NCI-H1436 treated with DMSO at 0.1 percent for 48 hours (cell line): Measurements from ENCODE around the gene TCEAL3.
"Not testable (repeated sequence)": the region's sequence is repeated elsewhere in the genome, so short reads cannot be mapped to it uniquely, and the experiment has no call there.

ENCODE experiments used
- DNase-seq: peaks from one replicate; lab custom pipeline; 2025; lab: John Stamatoyannopoulos, UW

Gene TCEAL3

GRCh38 chrX:103626855-103627254, 19.1 kb downstream of the TCEAL3 start:
- no peak for DNase-seq

GRCh38 chrX:103628386-103629317, 20.9 kb downstream of the TCEAL3 start, which contains the start of gene TCEAL1:
Gene TCEAL1, plus strand, starts transcription at chrX:103628975. Its CDS starts 942 bp downstream, at chrX:103629917.
- DNase-seq, result peak; percentile 3

DNA sequence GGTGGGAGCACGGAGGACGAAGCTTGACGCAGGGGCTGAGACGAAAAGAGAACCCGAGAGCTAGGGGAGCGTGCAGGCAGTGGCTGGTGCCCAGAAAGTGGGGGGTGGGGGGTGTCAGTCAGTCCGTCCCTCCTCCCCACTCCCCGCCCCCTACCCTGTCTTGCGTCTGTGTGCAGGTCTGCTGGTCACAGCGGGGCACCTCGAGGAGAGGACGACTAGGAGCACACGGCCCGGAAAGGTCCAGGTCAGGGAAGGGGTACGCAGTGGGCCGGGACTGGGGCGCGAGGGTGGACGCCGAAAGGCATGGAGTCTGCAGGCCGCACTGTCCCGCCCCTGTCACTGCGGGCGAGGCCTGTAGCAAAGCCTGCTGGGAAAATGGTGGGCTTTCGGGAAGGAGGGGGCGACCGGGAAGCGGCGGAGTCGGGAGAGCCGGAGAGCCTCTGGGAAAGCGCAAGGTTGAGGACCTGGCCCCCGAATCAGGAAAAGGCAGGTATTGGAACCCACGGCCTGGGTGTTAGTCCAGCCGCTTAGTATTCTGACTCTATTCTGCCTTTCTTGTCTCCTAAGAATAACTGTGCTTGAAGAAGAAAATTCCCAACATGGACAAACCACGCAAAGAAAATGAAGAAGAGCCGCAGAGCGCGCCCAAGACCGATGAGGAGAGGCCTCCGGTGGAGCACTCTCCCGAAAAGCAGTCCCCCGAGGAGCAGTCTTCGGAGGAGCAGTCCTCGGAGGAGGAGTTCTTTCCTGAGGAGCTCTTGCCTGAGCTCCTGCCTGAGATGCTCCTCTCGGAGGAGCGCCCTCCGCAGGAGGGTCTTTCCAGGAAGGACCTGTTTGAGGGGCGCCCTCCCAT, 21.8 kb downstream of the TCEAL3 start:
- DNase-seq, result peak; percentile 12

DNA sequence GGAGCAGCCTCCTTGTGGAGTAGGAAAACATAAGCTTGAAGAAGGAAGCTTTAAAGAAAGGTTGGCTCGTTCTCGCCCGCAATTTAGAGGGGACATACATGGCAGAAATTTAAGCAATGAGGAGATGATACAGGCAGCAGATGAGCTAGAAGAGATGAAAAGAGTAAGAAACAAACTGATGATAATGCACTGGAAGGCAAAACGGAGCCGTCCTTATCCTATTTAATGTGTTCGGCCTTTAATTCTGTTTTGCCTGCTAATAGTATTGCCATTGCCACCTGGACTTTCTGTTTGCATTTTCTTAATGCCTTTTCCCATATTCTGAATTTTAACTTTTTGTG, 22.4 kb downstream of the TCEAL3 start:
- DNase-seq, result no peak

DNA sequence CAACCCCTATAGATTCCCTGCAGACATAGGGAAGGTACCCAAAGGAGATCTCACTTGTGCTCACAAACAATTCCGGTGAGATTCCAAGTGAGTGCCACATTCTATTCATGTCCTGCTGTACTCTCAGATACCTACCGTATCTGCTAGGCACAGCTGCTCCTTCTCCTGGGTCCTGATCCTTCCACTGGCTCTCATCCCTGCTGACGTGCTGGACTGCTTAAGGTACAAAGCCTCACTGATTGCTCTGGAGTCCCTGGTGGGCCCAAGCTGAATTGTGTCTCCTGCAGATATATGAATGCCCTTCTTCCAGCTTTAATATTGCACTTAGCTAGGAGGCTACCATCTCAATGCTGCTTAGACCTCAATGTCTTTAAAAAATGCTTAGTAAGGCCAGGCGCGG, 23.4 kb downstream of the TCEAL3 start:
- no peak for DNase-seq

- DNase-seq, result no peak
These were observed 27.7 kb downstream of the TCEAL3 start for GRCh38 chrX:103635436-103635835.

DNA sequence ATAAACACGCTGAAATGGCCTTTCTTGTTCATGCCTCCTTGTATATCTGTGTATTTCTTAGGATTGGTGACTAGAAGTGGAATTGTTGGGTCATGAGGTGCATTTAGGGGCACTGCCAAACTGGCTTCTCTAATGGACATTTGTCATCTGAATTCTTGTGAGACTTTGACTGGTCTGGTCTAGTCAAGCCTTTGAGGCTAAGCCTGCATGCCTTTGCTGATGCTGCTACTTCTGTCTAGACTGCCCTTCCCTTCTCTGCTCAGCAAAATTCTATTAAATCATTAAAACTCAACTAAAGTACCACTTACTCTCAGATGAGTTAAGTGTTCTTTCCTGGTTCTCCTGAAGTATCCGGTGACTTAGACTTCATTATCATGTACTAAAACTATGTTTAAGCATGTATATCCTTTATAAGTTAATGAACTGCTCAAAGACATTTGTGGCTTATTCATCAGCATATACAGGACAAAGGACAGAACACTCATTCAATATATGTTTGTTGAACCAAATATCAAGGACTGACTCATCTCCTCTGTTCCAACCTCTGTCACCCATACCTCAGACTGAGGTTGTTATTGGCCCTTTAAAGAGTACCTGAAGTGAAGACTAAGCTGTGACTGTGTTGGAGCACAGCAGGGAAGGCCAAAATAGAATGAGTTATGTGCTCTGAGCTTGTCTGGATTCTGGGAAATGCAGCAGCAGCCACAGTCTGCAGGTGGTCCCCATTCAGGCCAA, 30.0 kb downstream of the TCEAL3 start:
- no peak for DNase-seq

DNA sequence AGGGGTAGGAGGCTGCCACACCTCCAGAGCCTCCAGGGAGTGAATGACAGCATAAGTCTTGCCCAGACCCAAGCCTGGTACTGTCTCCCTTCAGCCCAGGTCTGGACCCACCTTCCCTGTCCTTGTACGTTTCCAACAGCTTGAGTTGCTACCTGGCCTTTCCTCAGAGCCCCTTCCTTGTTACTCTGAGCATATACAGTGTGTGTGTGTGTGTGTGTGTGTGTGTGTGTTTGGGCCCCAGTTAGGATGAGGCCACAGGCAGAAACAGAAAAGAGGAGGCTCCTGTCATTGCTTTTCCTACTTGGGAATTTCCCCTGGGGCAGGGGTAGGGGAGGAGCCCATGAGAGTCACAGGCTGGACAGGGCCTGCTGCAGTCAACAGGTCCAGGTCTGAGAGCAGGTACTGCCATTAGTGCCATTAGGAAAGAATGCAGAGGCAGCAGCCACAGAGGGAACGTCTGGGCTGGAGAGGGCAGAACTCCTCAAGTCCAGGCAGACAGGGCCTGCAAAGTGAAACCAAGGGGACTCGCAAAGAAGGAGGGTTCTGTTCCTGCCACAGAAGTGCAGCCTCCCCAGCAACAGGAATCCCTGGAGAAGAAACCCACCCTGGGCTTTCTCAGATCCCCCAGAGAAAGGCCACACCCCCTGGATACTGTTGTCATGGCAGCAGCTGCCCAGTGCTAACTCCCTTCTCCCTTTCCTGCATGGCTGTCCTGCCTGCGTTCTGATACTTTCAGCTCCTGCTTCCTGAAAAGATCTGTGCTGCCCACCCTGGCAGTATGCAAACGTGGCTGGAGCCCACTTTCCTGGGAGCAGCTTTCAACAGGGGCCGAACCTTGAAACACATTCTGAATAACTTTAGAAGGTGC, 30.9 kb downstream of the TCEAL3 start:
- DNase-seq, result not testable (repeated sequence)

DNA sequence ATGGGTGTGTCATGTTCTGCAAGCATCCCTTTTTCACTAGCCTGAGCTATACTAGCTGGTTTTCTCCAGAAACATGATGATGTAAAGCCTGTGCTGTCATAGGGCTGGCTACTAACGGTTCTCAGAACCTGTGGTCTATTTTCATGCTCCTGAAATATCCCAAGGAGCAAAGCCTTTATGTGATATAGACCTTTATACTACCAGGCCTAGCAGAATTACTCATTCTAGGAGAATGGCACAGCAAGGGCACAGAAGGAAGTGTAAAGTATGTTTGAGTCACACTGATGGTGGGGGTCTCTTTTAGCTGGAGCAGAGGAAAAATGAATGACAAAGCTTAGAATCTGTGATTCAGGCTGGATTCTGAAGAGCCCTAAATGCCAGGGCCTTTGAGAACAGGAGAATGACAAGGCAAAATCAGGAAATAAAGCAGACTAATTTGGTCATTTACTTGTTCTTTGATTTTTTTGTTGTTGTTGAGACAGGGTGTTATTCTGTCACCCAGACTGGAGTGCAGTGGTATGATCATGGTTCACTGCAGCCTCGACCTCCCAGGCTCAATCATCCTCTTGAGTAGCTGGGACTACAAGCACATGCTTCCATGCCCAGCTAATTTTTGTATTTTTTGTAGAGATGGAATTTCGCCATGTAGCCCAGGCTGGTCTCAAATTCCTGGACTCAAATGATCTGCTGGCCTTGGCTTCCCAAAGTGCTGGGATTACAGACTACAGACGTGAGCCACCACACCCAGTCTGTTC, 32.8 kb downstream of the TCEAL3 start:
- DNase-seq, result no peak

GRCh38 chrX:103644125-103644524, 36.4 kb downstream of the TCEAL3 start:
- no peak for DNase-seq

GRCh38 chrX:103647630-103648029, 39.9 kb downstream of the TCEAL3 start:
- DNase-seq, result no peak

GRCh38 chrX:103651151-103651773, 43.5 kb downstream of the TCEAL3 start:
- DNase-seq, result no peak

- not testable (repeated sequence) for DNase-seq
These were observed 47.7 kb downstream of the TCEAL3 start for GRCh38 chrX:103655230-103656000.

DNA sequence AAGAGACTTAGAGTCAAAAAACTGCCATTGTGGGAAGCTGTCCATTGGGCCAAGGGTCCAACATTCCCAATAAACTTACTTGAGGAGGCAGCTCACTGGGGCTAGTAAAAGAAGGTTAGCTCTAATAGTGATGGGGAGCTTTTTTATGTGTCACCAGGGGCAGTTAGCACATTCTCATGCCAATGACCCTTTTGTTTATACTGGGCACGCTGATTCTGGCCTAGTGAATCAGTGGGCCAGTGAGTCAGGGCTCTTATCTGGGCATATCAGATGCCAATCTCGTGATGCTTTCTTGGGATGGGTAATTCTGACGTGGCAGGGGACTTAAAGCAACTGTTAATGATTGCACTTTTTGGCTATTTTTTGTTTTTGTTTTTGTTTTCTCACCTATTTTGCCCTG, 48.9 kb downstream of the TCEAL3 start:
- DNase-seq, result no peak

DNA sequence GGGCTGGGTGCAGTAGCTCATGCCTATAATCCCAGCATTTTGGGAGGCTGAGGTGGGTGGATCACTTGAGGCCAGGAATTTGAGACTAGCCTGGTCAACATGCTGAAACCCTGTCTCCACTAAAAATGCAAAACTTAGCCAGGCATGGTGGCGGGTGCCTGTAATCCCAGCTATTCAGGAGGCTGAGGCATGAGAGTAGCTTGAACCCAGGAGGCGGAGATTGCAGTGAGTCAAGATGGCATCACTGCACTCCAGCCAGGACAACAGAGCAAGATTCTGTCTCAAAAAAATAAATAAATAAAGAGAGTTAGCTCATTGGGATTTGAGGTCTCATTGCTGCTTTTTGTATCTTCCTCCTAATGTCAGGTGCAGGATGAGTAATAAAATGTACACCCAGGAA, 49.3 kb downstream of the TCEAL3 start:
- not testable (repeated sequence) for DNase-seq

DNA sequence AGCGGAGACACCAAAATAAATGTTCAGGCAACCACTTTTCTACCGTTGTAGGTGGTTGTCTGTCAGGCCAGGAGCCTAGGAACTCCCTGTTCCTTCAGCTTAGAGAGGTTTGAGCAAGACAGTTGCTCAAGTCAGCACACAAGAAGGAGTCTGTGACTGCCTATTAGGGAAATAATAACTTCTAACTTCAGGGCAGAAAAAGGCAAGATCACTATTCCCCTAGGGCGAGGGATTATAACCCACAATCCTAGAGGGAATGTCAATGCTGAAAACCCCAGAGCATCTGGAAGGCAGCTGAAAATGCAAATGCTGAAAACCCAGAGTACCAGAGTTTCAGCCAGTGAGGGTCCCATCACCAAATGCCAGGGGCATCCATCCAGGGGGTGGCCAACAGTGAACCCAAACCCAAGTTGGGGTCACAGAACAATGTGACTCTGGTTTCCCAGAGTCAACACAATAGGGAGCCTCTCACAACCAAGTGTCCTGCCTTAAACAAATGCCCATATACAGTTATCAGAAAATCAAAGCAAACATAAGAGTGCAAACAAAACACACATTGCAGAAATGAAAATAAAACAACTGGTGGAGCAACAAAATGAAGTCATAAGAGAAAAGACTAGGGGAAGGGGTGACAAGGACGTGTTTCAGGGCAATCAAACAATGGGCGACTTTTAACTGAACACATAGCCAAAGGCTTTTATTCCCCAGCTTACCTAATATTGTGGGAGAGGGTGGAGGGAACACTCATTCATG, 51.1 kb downstream of the TCEAL3 start:
- DNase-seq, result no peak

DNA sequence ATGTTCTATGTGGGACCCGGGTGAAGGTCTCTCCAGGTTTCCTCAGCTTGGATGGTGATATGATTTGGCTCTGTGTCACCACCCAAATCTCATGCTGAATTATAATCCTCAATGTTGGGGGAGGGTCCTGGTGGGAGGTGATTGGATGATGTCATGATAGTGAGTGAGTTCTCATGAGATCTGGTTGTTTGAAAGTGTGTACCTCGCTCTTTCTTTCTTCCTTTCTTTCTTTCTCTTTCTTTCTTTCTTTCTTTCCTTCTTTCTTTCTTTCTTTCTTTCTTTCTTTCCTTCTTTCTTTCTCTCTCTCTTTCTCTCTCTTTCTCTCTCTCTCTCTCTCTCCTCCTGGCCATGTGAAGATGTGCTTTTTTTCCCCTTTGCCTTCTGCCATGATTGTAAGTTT, 51.7 kb downstream of the TCEAL3 start:
- not testable (repeated sequence) for DNase-seq
